HG03558 (cell line): ENCODE measurements around the gene THSD7B.
A peak's percentile ranks its signal among the peaks of the same experiment; 100 is the strongest.

Experiments
- ATAC-seq: cut with Tn5 transposase; IDR thresholded peaks from one replicate; pipeline ENCODE4 v1.9.1; 2021; ENCODE audit warnings: moderate number of reproducible peaks; ENCODE audit not compliant: unreplicated experiment; ENCODE audit errors: extremely low read depth

Gene THSD7B

DNA sequence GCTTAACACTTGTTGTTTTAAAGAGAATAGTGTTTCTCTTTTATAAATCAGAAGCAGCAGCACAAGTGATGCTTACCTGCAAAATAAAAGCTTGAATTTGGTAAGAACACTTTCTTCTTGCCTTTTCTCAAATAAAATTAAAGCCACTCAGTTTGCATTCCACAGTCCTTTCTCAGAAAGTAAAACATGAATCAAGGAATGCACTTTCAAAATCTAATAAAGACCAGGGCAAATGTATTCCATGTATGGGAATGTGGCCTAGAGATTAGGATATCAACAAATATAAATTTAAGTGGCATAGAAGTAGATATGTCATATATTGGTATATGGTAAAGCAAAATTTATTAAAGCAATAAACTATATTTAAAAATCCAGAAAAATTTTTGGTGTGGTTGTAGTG lies 352.8 kb downstream of the THSD7B start:
- ATAC-seq, result no peak

DNA sequence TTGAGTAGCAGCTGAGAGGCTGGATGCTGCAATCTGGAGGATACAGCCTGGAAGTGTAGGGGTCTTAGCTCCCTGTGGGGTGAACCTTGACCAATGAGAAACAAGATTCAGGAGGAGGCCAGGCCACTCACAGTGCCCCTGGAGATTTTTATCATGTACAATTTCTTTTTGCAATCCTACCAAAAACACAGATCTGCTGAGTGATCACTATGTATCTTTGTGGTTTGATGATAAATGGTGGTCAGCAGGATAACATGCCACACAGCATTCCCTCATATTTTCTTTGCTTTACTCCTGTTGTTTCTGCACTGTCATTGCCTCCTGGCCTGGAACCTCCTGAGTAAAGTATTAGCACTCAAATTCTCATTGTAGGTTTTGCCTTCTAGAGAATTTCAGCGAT lies 357.9 kb downstream of the THSD7B start:
- ATAC-seq, result no peak

DNA sequence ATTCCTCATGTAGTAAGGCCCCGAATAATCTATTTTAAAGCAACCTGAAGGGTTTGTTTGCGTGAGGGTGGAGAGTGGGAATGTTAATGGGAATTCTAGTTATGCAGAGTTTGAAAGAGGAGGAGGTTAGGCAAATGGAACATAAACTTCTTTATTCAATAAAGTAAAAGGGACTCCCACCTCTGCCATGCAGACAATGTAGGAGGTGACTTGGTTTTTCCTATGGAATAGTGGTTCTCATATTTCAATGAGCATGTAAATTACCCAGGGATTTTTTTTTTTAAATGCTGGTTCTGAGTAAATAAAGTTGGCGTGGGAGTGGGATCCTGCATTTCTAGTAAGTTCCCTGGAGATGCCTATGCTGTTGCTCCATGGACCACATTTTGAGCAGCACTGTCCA lies 367.9 kb downstream of the THSD7B start:
- no peak for ATAC-seq

DNA sequence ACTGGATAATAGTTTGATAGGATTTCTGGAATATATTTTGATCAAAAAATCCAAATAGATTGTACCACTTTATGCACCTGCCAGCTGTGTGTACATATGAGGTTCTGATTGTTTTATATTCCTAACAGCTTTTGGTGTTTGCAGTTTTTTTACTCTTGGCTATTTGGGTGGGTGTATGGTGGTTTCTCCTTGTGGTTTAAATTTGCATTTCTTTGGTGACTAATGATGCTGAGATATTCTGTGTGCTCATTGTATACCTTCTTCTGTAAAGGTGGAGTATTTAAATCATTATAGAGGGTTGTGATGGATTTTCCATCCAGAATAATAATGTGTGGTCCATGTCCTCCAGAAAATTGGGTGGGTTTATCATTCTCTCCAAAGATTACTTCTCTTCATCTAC lies 372.9 kb downstream of the THSD7B start:
- ATAC-seq, result no peak

DNA sequence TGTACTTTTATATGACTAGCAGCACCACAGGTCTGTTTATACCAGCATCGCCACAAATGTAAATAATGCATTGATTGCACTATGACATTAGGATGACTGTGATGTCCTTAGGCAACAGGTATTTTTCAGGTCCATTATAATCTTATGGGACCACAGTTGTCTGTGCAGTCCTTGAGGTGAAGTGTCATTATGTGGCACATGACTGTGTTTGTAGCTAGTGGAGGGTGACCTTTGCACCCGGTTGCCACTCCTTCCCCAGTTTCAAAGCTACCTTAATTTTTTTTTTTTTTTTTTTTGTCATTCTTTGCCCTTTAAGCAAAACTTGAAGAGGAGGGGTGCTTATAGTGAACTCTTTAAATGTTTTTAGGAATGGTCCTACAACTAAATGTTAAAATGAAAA lies 386.4 kb downstream of the THSD7B start:
- no peak for ATAC-seq

DNA sequence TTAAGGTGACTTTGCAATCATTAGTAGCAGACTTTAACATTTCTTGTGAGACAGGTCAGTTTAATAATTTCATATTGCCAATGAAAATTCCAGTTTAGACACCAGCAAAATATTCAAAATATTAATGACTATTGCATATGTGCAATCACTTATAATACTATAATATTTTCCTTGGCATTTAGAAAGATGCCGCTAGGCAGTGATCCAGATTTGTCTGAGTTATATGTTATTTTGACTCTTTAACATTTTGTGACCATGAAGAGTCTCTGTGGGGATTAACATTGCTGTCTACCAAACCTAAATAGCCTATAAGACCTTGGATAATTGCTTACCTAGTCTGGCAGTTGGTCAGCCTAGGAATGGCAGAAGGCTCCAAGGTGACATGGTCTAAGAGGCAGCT lies 389.6 kb downstream of the THSD7B start:
- ATAC-seq, result no peak

DNA sequence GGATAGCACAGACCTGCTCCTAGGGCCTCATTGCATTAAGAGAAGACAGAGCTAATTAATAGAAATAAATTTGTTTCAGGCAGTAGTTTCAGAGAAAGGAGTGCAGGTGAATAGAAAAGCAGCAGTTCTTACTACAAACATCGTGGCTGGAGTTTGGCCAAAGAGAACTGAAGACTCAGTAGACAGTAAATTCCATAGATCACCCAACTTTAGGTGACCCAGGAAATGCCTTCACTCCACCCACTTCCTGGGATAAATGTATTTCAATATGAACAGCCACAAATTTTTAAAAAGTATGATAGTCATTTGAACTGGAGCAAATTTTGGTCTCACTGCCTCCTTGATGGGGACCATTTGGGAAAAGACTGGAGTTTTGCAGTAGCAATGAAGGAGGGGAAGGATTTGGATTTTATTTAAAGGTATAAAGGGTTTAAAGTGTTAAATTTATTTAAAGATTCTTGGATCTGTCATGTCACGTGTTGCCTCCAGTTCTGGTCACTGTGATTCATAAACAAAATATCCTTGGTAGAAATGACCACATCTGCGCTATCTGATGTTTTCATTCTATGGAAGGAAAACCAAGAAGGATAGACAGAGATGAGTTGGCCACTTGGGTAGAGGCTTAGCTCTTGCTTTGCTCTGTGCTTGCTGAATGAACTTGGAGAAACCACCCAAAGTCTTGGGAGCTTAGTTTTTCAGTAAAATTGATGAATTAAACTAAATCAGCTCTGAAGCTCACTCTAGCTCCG lies 390.2 kb downstream of the THSD7B start:
- ATAC-seq, result no peak

DNA sequence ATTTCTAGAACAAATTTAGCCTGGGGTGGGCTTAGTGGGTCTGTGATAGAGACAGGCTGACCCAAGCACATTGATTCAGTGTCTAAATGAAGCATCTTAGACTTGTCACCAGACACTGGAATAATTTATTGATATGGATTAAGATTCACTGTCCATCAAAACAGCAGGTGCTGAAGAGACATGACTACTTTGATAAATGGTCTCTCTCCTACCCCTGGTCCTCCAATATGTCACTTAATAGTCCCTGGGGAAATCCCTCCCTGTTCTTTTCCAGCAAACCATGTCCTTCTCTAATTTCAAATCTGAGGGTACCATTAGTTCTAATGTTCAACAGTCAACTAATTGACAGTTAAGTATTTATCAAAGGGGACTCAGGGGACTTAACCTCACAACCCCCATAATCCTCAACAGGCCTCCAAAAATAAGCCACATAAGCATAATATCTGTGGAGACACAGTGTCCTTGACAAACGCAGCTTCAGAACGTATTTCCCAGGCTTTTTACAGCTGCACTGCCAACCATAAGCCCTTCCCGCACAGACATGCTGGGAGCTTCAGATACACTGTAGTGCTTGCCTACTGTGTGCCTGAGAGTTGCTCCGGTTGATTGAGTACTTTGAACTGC lies 391.0 kb downstream of the THSD7B start:
- ATAC-seq, result no peak

DNA sequence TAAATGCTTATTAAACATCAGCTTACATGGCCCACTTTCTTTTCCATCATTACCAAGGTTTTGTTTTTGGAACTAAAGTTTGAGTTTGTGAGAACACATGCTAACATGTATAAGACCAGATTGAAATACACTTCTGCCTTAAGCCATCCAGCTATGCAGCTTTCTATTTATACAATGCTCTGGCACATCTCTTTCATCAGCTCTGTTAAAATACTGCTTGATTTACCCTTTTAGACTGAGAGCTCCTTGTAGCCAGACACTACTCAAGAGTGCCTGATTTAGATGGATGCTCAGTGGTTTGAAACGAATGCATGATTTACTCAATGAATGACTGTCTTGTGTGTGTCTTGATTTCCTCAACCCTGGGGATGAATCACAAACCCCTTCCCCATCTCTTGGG lies 392.5 kb downstream of the THSD7B start:
- ATAC-seq, result no peak

DNA sequence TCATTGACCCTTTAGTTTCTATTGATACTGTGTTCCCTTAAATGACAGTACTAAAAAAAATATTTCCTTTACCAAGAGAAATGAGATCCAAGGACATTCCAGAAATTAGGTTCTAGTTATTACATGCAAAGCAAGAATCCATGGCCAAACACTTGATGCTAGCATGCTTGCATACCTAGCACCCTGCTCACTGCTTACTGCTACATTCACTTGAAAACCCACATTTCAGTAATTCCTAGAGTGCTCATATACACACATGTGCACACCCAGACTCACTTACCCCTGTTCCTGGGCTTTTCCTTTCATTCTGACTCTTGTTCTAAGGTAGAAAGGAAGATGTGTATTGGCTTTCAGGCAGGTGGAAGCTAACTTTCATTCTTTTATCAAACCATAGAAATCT lies 395.9 kb downstream of the THSD7B start:
- ATAC-seq, result no peak

DNA sequence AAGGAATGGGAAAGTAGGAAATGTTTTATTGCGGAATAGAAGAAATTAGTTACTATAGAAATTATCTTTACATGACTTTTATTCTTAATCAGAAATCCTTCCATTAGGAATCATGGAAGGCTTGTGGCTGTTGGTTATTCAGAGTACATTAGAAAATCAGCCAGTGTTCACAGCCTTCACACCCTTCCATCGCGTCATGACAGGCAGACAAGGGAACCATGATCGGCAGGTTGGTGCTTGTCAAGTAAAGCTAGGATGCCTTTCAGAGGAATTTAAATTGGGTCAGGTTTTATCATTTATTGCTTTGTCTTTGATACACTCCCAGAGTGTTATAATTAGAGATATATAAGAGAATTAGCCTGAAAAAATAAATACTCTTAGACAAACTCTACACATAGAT lies 400.6 kb downstream of the THSD7B start:
- no peak for ATAC-seq

DNA sequence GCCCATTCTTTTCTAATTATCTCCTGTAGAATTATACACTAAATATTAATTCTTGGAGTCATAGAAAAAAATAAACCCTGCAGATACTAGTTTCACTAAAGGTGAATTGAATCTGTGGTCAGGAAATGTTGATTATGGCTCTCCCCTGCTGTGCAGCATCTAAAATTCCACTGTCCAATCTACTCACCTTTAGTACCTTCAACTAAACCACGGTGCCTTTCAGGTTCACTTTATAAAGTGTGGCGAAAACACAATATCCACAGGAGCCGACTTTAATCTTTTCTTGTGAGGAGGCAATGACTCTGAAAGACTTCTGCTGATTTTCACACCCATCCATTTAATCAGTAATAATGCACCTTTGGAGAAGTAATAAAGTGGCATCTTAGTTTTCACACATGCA lies 402.3 kb downstream of the THSD7B start:
- ATAC-seq, result no peak

DNA sequence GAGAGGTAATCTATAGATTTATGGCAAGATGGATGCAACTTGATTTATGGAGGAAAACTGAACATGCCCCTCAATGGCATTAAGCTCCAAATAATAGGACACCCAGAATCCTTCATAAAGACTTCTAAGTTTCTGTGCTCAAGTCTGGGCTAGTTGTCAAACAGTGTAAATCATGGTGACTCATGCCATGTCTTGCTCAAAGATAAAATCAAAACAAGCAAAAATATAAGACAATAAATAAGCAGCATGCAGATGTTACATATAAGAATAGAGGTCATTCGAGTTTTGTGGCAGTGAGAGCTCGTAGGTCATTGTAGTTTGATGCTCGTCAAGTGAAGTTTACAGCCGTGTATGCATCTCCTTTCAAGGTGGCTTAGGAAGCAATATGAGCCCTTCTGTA lies 403.2 kb downstream of the THSD7B start:
- ATAC-seq, result no peak

DNA sequence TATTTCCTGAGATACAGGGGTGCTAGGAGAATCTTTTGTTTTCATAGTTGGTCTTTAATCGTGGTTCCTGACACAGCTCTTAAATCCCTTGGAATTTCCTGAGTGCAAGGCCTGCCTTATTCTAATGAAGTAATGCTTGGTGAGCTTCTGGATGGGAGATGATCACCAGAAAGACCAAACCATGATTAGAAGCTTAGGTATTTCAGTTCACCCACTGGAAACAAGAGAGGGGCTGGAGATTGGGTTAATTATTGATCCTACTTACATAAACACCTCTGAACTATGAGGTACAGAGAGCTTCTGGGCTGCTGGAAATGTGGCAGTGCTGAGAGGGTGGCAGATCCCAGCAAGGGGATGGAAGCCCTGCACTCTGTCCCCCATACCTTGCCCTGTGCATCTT lies 406.8 kb downstream of the THSD7B start:
- ATAC-seq, result no peak

DNA sequence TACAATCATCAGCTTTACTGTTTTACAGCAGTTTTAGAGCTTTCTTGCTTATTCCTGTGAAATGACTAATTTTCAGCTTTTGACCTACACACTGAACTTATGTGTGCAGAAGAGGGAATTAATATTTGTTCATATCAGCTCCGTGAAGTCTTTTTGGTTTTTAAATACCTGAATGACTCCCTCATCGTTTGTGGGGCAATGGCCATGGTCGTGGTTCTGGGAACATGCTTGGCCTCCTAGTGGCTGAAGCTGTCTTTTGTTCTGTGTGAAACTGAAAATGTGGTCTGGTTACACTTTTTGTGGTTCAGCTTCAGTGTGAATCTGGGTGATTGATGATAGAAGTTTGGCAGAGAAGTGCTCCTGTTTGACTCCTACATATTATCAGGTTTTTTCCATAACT lies 408.1 kb downstream of the THSD7B start:
- peak; percentile 93 for ATAC-seq

DNA sequence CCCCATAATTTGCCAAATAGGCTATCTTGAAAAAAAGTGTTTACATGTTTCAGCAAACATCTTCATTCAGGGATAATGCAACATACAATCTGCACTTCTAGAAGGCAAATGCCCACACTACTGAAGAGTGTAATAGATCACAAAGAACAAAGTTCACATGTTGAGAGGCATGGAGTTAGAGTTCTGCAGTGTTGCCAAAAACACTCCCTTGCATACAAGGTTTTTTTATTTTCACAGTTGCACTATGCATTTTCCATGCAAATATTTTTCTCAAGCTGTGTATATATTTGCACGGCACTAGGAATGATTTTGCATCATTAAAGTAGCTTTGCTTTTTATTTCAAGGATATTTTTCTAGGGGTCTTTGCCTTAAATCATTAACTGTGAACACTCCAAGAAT lies 409.9 kb downstream of the THSD7B start:
- no peak for ATAC-seq

DNA sequence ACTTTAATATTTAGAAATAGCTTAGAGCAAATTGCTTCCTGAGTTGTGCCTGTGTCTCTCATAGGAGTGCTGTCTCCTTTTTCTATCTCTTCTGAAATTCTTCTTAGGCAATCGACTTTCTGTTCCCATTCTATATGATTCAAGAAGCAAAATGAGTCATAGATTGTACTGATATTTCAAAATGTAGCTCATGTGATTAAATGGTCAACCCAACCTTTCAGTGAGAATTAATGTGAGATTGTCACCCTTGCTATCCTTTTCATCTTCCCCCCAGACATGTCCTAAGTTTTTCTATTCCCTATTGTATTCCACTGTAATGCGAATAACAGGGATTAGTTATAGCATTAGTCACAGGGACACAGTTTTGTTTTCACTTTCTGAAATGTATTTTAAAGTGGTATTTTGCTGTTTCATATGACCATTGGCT lies 413.6 kb downstream of the THSD7B start:
- no peak for ATAC-seq

DNA sequence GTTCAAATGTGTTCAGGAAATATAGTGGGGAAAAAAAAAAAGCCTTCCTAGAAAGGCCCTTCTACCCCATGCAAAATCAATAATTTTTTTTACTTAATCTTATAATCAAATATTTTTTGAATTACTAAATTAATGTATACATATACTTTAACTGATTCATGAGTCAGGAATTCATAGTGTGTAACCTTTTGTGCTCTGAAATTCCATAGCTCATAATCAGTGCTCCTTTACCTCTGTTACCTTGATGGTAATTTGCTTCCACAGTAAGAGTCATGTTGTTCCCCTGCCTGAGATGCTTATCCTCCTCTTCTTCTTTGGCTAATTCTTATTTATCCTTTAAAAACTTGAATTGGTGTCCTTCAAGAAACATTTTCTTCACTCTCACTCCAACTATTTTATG lies 414.2 kb downstream of the THSD7B start:
- no peak for ATAC-seq

DNA sequence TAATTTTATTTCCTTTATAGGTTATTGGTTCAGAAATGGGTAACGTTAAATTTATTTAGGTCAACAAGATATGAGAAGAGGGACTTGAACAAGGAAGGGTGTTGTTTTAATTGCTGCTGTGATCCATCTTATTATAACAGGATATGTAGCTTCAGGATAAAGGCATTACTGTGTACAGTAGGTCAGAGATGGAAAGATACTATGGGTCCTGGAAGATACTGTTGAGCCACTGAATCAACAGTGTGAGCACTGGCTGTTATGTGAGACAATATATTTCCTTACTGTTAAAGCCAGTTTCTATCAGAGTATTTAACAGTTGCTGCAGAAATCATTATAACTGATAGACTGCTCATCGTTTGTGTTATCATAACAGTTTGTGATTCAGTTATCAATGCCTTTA lies 414.7 kb downstream of the THSD7B start:
- no peak for ATAC-seq

DNA sequence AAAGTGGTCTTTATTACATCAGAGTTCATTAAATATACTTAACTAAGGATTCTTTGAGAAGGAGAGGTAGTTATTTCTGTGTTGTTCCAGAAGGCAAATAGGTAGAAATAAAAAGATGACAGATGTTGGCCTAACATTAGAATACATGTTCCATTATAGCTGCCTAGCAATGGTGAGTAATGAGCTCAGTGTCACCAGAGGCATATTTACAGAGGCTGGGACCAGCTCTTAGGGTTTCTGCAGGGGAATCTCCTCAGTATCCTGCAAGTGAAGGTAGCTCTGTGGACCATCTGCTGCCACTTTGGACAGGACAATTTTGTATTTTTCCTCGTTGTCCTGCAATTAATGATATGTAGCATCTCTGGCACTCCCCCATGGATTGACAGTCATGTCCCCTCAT lies 416.0 kb downstream of the THSD7B start:
- no peak for ATAC-seq

DNA sequence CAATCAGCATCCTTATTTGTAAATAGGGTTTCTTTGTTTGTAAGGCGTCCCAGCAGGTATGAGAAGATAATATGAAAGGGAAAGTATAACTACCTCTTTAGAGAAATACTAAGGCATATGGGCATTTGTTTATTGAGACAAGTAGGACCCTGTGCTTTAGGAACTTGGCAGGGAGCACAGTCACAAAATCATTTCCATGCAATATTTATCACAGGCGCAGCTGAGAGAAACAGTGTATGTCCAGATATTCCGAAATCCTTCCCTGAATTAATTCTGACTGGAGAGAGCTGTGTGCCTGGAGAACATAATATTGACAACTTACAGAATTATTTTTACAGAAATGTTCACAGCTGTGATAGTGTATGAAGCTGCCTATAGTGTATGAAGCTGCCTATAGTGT lies 416.7 kb downstream of the THSD7B start:
- no peak for ATAC-seq

DNA sequence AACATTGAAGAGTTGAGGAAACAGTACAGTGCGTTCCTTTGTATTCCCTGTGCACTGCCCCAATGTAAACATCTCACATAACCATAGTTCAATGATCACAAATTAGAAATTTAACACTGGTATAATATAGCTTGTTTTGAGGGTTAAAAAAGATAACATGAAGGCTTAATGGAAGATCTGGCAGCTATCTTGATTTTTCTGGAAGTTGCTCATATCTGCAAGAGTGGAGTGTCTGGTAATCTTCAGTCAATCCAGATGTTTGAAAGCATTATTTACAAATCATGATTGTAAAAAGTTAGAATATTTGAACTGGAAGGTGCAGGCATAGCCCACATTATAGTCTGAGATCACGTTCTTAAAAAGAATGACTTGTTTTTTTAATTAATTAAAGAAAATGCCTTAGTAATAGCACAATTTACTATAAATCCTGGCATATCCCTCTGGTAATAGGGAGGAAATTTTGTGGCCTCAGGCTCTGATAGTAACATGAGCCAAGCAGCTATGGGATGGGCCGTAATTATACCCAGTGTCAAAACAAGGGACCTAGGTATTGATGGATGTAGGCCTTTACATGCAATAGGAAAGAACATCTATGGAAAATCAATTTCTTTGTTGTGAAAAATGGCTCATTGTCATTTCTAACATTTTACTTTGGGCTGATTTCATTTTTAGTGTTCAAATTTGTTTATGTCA lies 418.0 kb downstream of the THSD7B start:
- no peak for ATAC-seq
